ENCODE results near the gene TUBGCP6.
"Not testable (repeated sequence)": the region's sequence is repeated elsewhere in the genome, so short reads cannot be mapped to it uniquely, and the experiment has no call there.

TUBGCP6 gene

GRCh38 chr22:50170453-50171318 is 74.1 kb downstream of the TUBGCP6 start, which contains the start of gene PANX2:
TSS of gene PANX2 (plus strand) at chr22:50170731. CDS start at chr22:50170731, 0 bp downstream.
- Histone ChIP-seq H3K4me3 (ENCODE audit: low read depth, low read length) (peak within 1 kb of the TSS; percentile 51), H3K36me3 (no peaks in the 10 kb centered on the region), H3K27ac (no peak within 1 kb of the TSS), H3K9me3 (ENCODE audit: severe bottlenecking) (peaks cover 5% of the 10 kb centered on the region), H3K27me3 (ENCODE audit: insufficient read depth, low read depth, severe bottlenecking) (peaks cover 6% of the 10 kb centered on the region)
- no peak for TF ChIP-seq CTCF (IDR thresholded peaks at IDR 0.05; ENCODE audit: low read depth, low read length)
- DNase-seq: no peak

- 0 out of 2 replicates have a peak, but pooled peaks have one; percentile 3 for TF ChIP-seq CTCF (IDR thresholded peaks at IDR 0.05; ENCODE audit: low read depth, low read length)
- Histone ChIP-seq H3K27ac (no peak overlapping the region), H3K36me3 (no peaks in the 10 kb centered on the region), H3K27me3 (ENCODE audit: insufficient read depth, low read depth, severe bottlenecking) (peaks cover 6% of the 10 kb centered on the region), H3K9me3 (ENCODE audit: severe bottlenecking) (peaks cover 5% of the 10 kb centered on the region), H3K4me3 (ENCODE audit: low read depth, low read length) (peak overlapping the region; percentile 37)
- DNase-seq: no peak
Measured at GRCh38 chr22:50169774-50170341, 75.0 kb downstream of the TUBGCP6 start.

GRCh38 chr22:50169181-50169759 is 75.6 kb downstream of the TUBGCP6 start:
- TF ChIP-seq CTCF (IDR thresholded peaks at IDR 0.05; ENCODE audit: low read depth, low read length): no peak

GRCh38 chr22:50168490-50169180 is 76.2 kb downstream of the TUBGCP6 start:
- not testable (repeated sequence) for H3K36me3 ChIP-seq; H3K9me3 ChIP-seq (ENCODE audit: severe bottlenecking); DNase-seq; H3K4me3 ChIP-seq (ENCODE audit: low read depth, low read length); H3K27me3 ChIP-seq (ENCODE audit: insufficient read depth, low read depth, severe bottlenecking); H3K27ac ChIP-seq

More at GRCh38 chr22:50169181-50169759, 75.6 kb downstream of the TUBGCP6 start:
- no peak for DNase-seq
- H3K36me3 ChIP-seq: no peaks in the 10 kb centered on the region
- peaks cover 6% of the 10 kb centered on the region for H3K27me3 ChIP-seq (ENCODE audit: insufficient read depth, low read depth, severe bottlenecking)
- H3K4me3 ChIP-seq (ENCODE audit: low read depth, low read length): peak overlapping the region; percentile 37
- peaks cover 5% of the 10 kb centered on the region for H3K9me3 ChIP-seq (ENCODE audit: severe bottlenecking)
- no peak overlapping the region for H3K27ac ChIP-seq

GRCh38 chr22:50167689-50168489 is 76.9 kb downstream of the TUBGCP6 start:
- Histone ChIP-seq H3K36me3 (no peaks in the 10 kb centered on the region), H3K27me3 (ENCODE audit: insufficient read depth, low read depth, severe bottlenecking) (peaks cover 6% of the 10 kb centered on the region), H3K27ac (no peak overlapping the region), H3K4me3 (ENCODE audit: low read depth, low read length) (no peak overlapping the region), H3K9me3 (ENCODE audit: severe bottlenecking) (peaks cover 5% of the 10 kb centered on the region)
- no peak for TF ChIP-seq CTCF (IDR thresholded peaks at IDR 0.05; ENCODE audit: low read depth, low read length)
- no peak for DNase-seq

Data from WERI-Rb-1 (cell line).